Measurements from ENCODE around the gene CLECL1. TPM values are rescaled to one million over a fixed set of nuclear protein-coding genes. Genes with fewer than 3 reads are reported as not detected.

Gene CLECL1
- total and polyA plus RNA-seq, 9 of the 15 experiments (the other 6 are each of a cell fraction or from before 2014, with no cell fraction given) = 0.13 to 0.25 TPM; not detected in 7

- no peak for TF ChIP-seq CREB3 (tag; conservative IDR thresholded peaks at IDR 0.05; ENCODE audit: low read depth)
- TF ChIP-seq ZNF12 (CRISPR knock-in tag; IDR thresholded peaks at IDR 0.05) = no peak
- TF ChIP-seq ZNF644 (tag; IDR thresholded peaks at IDR 0.05; ENCODE audit: low read depth) = no peak
- no peak; the same call in 1 of the 2 replicates for TF ChIP-seq PHF8 (IDR thresholded peaks at IDR 0.05; ENCODE audit: borderline replicate concordance, low read length)
- peak; percentile 75 for TF ChIP-seq CBFA2T2 (conservative IDR thresholded peaks at IDR 0.05)
- no peak for TF ChIP-seq GTF2F1 (IDR thresholded peaks at IDR 0.05; ENCODE audit: low read depth, low read length)
- no peak for TF ChIP-seq RBBP5 (IDR thresholded peaks at IDR 0.05; ENCODE audit: borderline replicate concordance, insufficient read depth, low read length, poor library complexity, severe bottlenecking)
- peak; percentile 60; the same call in 1 of the 2 replicates for TF ChIP-seq ATF3 (IDR thresholded peaks at IDR 0.05)
- TF ChIP-seq ATF3 (CRISPR knock-in tag; conservative IDR thresholded peaks at IDR 0.05) = no peak
- TF ChIP-seq ELF4 (CRISPR knock-in tag; IDR thresholded peaks at IDR 0.05) = no peak
- no peak for TF ChIP-seq TGIF2 (CRISPR knock-in tag; IDR thresholded peaks at IDR 0.05)
- TF ChIP-seq, protein P1, sequence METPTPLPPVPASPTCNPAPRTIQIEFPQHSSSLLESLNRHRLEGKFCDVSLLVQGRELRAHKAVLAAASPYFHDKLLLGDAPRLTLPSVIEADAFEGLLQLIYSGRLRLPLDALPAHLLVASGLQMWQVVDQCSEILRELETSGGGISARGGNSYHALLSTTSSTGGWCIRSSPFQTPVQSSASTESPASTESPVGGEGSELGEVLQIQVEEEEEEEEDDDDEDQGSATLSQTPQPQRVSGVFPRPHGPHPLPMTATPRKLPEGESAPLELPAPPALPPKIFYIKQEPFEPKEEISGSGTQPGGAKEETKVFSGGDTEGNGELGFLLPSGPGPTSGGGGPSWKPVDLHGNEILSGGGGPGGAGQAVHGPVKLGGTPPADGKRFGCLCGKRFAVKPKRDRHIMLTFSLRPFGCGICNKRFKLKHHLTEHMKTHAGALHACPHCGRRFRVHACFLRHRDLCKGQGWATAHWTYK (CRISPR knock-in tag; IDR thresholded peaks at IDR 0.05) = no peak
- TF ChIP-seq HCFC1 (IDR thresholded peaks at IDR 0.05; ENCODE audit: low read depth, low read length) = no peak
- peak; percentile 78 for TF ChIP-seq MAFG (tag; conservative IDR thresholded peaks at IDR 0.05)
- peak; percentile 80 for TF ChIP-seq SMARCA4 (IDR thresholded peaks at IDR 0.05)
- TF ChIP-seq SMAD3 (CRISPR knock-in tag; conservative IDR thresholded peaks at IDR 0.05) = no peak
- no peak for TF ChIP-seq HBP1 (CRISPR knock-in tag; IDR thresholded peaks at IDR 0.05)
- no peak for TF ChIP-seq MTA1 (IDR thresholded peaks at IDR 0.05; ENCODE audit: borderline replicate concordance)
- no peak for TF ChIP-seq RBM39 (optimal IDR thresholded peaks at IDR 0.05; ENCODE audit: low read depth, low read length)
These were observed 59.3 kb downstream of the CLECL1 start (continued) for GRCh38 chr12:9673404-9674225.
